ENCODE data around the gene ZNF451. TPM values are rescaled to one million over a fixed set of nuclear protein-coding genes. Genes with fewer than 3 reads are reported as not detected.

Gene ZNF451
- total RNA-seq, 1 donor = 65.1 TPM

DNA sequence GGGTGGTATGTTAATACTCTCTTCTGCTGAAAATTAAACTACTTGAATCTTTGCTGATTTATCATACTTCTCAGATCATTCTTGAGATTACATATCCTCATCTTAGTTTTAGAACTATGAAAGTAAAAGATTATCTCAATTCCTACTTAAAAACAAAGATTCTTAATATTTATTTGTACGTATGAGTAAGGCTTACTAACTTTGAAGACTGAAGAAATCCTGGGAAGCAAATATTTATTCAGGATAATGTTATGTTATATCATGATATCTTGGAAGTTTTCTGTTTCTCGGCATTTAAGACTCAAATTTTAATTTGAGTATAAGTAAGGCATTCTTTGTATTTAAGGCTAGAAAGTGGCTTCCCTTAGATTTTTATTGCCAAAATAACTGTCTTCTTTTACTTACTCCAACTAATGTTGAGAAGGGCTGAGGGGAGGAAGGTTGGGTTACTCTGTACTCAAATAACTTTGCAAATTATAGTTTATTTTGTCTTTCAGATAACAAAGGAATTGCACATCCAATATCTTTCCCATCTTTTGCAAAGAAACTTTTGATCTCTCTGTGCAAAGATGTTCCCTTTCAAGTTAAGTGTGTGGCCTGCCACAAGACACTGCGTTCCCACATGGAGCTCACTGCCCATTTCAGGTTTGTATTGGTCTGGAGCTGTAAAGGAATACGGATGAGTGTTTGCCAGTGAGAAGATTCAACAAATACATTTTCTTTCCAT lies 51.6 kb downstream of the ZNF451 start:
- peaks cover 27% of the 10 kb centered on the region for H3K36me3 ChIP-seq (ENCODE audit: insufficient read depth, low read length)
- no peaks in the 10 kb centered on the region for H3K4me1 ChIP-seq (ENCODE audit: insufficient read depth, low read length)
- TF ChIP-seq, protein P1, sequence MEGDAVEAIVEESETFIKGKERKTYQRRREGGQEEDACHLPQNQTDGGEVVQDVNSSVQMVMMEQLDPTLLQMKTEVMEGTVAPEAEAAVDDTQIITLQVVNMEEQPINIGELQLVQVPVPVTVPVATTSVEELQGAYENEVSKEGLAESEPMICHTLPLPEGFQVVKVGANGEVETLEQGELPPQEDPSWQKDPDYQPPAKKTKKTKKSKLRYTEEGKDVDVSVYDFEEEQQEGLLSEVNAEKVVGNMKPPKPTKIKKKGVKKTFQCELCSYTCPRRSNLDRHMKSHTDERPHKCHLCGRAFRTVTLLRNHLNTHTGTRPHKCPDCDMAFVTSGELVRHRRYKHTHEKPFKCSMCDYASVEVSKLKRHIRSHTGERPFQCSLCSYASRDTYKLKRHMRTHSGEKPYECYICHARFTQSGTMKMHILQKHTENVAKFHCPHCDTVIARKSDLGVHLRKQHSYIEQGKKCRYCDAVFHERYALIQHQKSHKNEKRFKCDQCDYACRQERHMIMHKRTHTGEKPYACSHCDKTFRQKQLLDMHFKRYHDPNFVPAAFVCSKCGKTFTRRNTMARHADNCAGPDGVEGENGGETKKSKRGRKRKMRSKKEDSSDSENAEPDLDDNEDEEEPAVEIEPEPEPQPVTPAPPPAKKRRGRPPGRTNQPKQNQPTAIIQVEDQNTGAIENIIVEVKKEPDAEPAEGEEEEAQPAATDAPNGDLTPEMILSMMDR (IDR thresholded peaks at IDR 0.05; ENCODE audit: extremely low read depth, low read depth, low read length) = no peak
- no peak overlapping the region for H3K27ac ChIP-seq (ENCODE audit: low read depth, low read length)
- H3K79me2 ChIP-seq (ENCODE audit: insufficient read depth, low read length) = peaks cover 10% of the 10 kb centered on the region
- H2AFZ ChIP-seq (ENCODE audit: low read length) = no peak overlapping the region
- no peak overlapping the region for H3K4me3 ChIP-seq (ENCODE audit: insufficient read depth, low read length)
- H3K9me3 ChIP-seq (ENCODE audit: low read depth, low read length) = no peaks in the 10 kb centered on the region
- H3K27me3 ChIP-seq (ENCODE audit: insufficient read depth, low read length) = no peaks in the 10 kb centered on the region
- DNase-seq (ENCODE audit: insufficient read length, low spot score, missing footprints) = no peak
- no peaks in the 10 kb centered on the region for H4K20me1 ChIP-seq (ENCODE audit: insufficient read depth, low read length)
- H3K4me2 ChIP-seq (ENCODE audit: insufficient read depth, low read length) = no peak overlapping the region

DNA sequence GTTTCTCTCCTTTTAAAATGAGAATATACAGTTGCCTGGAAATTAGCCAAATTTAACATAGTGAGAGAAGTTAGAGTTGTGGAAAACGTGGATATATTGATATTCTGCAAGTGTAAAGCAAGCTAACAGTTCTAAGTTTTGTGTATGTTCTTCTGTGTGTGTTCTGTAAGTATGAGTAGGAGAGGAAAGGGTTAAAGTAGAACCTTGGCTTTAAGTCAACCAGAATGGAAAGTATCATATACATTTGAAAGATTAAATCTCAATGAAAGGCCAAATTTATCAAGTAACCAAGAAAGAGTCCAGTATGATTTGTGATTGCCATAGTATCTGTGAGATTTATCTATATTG lies 52.2 kb downstream of the ZNF451 start:
- TF ChIP-seq, protein P1 (IDR thresholded peaks at IDR 0.05; ENCODE audit: extremely low read depth, low read depth, low read length) = no peak
- no peaks in the 10 kb centered on the region for H3K27me3 ChIP-seq (ENCODE audit: insufficient read depth, low read length)
- H3K4me3 ChIP-seq (ENCODE audit: insufficient read depth, low read length) = no peak overlapping the region
- H3K27ac ChIP-seq (ENCODE audit: low read depth, low read length) = no peak overlapping the region
- H4K20me1 ChIP-seq (ENCODE audit: insufficient read depth, low read length) = no peaks in the 10 kb centered on the region
- no peak overlapping the region for H3K4me2 ChIP-seq (ENCODE audit: insufficient read depth, low read length)
- DNase-seq (ENCODE audit: insufficient read length, low spot score, missing footprints) = no peak
- no peaks in the 10 kb centered on the region for H3K9me3 ChIP-seq (ENCODE audit: low read depth, low read length)
- H3K36me3 ChIP-seq (ENCODE audit: insufficient read depth, low read length) = peaks cover 26% of the 10 kb centered on the region
- peaks cover 6% of the 10 kb centered on the region for H3K79me2 ChIP-seq (ENCODE audit: insufficient read depth, low read length)
- no peak overlapping the region for H2AFZ ChIP-seq (ENCODE audit: low read length)
- H3K4me1 ChIP-seq (ENCODE audit: insufficient read depth, low read length) = no peaks in the 10 kb centered on the region

DNA sequence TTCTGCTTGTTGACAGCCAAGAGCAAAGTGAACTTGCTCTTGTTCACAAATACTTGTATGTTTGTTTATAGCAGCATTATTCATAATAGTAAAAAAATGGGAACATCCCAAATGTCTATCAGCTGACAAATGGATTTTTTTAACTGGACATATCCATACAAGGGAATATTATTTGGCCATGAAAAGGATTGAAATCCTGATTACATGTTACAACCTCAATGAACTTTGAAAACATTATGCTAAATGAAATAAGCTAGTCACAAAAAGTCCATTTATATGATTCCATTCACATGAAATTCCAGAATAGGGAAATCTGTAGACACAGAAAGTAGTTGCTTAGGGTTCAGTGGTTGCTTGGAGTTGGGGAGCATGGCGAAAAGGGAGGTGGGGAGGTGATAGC lies 53.7 kb downstream of the ZNF451 start:
- DNase-seq (ENCODE audit: insufficient read length, low spot score, missing footprints) = no peak
- no peak overlapping the region for H3K4me3 ChIP-seq (ENCODE audit: insufficient read depth, low read length)
- no peaks in the 10 kb centered on the region for H3K4me1 ChIP-seq (ENCODE audit: insufficient read depth, low read length)
- peaks cover 34% of the 10 kb centered on the region for H3K36me3 ChIP-seq (ENCODE audit: insufficient read depth, low read length)
- H2AFZ ChIP-seq (ENCODE audit: low read length) = no peak overlapping the region
- peaks cover 3% of the 10 kb centered on the region for H3K79me2 ChIP-seq (ENCODE audit: insufficient read depth, low read length)
- no peak overlapping the region for H3K27ac ChIP-seq (ENCODE audit: low read depth, low read length)
- H4K20me1 ChIP-seq (ENCODE audit: insufficient read depth, low read length) = no peaks in the 10 kb centered on the region
- no peak overlapping the region for H3K4me2 ChIP-seq (ENCODE audit: insufficient read depth, low read length)
- no peaks in the 10 kb centered on the region for H3K9me3 ChIP-seq (ENCODE audit: low read depth, low read length)
- H3K27me3 ChIP-seq (ENCODE audit: insufficient read depth, low read length) = no peaks in the 10 kb centered on the region
- TF ChIP-seq, protein P1 (IDR thresholded peaks at IDR 0.05; ENCODE audit: extremely low read depth, low read depth, low read length) = no peak

DNA sequence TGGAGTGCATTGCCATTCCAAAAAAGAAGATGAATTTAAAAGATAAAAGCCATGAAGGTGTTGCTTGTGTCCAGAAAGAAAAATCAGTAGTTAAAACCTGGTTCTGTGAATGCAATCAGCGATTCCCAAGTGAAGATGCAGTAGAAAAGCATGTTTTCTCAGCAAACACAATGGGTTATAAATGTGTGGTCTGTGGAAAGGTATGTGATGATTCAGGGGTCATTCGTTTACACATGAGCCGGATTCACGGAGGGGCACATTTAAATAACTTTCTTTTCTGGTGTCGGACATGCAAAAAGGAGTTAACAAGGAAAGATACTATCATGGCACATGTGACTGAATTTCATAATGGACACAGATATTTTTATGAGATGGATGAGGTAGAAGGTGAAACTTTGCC lies 57.4 kb downstream of the ZNF451 start:
- H3K9me3 ChIP-seq (ENCODE audit: low read depth, low read length) = no peaks in the 10 kb centered on the region
- TF ChIP-seq, protein P1 (IDR thresholded peaks at IDR 0.05; ENCODE audit: extremely low read depth, low read depth, low read length) = no peak
- H3K27me3 ChIP-seq (ENCODE audit: insufficient read depth, low read length) = no peaks in the 10 kb centered on the region
- H3K27ac ChIP-seq (ENCODE audit: low read depth, low read length) = no peak overlapping the region
- no peaks in the 10 kb centered on the region for H4K20me1 ChIP-seq (ENCODE audit: insufficient read depth, low read length)
- H3K36me3 ChIP-seq (ENCODE audit: insufficient read depth, low read length) = peaks cover 38% of the 10 kb centered on the region
- no peak overlapping the region for H2AFZ ChIP-seq (ENCODE audit: low read length)
- H3K79me2 ChIP-seq (ENCODE audit: insufficient read depth, low read length) = peaks cover 3% of the 10 kb centered on the region
- no peak overlapping the region for H3K4me2 ChIP-seq (ENCODE audit: insufficient read depth, low read length)
- H3K4me3 ChIP-seq (ENCODE audit: insufficient read depth, low read length) = no peak overlapping the region
- no peaks in the 10 kb centered on the region for H3K4me1 ChIP-seq (ENCODE audit: insufficient read depth, low read length)
- DNase-seq (ENCODE audit: insufficient read length, low spot score, missing footprints) = no peak
